ENCODE data around the gene DBP. TPM values are rescaled to one million over a fixed set of nuclear protein-coding genes. Genes with fewer than 3 reads are reported as not detected.

The DBP gene
- total RNA-seq, 4 donors from 2014 or later, result 8.7 to 13.8 (median 11.6) TPM

DNA sequence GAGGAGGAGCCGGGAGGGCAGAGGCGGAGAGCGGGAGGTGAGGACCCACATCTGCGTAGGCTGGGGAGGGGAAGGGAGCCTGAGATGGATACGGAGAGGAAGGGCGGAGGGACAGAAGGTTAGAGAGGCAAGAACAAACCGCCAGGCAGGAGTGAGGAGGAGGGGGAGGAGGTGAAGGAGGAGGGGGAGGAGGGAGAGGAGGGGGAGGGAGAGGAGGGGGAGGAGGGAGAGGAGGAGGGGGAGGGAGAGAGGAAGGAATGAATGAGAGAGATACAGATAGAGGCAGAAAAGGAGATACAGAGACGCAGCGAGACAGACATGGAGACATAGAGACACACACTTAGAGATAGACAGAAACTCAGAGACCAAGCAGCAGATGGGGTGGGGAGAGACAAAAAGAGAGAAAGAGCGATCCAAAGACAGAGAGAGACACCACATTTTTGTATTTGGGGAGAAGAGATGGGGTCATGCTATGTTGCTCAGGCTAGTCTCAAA is 9.6 kb upstream of the DBP start:
- peak overlapping the region; percentile 81 to 90 (median 84) for H3K27ac ChIP-seq
- no peaks in the 10 kb centered on the region for H3K36me3 ChIP-seq
- DNase-seq, result no peak
- in situ Hi-C loops (cut with MboI; ENCODE audit: low pct_ligation_motif_present in 1 of 4, low pct_unique_long_range_greater_than_20kb in 1 of 4, low sequenced_read_pairs in 3 of 4), result loop anchor here in 1 of 4 donors (10.0 kb wide), 1 partner anchor 98 kb away; the partner anchor contains the start of genes IZUMO1 and RASIP1
- TF ChIP-seq, protein P1, sequence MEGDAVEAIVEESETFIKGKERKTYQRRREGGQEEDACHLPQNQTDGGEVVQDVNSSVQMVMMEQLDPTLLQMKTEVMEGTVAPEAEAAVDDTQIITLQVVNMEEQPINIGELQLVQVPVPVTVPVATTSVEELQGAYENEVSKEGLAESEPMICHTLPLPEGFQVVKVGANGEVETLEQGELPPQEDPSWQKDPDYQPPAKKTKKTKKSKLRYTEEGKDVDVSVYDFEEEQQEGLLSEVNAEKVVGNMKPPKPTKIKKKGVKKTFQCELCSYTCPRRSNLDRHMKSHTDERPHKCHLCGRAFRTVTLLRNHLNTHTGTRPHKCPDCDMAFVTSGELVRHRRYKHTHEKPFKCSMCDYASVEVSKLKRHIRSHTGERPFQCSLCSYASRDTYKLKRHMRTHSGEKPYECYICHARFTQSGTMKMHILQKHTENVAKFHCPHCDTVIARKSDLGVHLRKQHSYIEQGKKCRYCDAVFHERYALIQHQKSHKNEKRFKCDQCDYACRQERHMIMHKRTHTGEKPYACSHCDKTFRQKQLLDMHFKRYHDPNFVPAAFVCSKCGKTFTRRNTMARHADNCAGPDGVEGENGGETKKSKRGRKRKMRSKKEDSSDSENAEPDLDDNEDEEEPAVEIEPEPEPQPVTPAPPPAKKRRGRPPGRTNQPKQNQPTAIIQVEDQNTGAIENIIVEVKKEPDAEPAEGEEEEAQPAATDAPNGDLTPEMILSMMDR (IDR thresholded peaks at IDR 0.05), result no peak
- TF ChIP-seq POLR2A (IDR thresholded peaks at IDR 0.05) (no peak), POLR2AphosphoS5 (IDR thresholded peaks at IDR 0.05) (no peak), EP300 (IDR thresholded peaks at IDR 0.05; ENCODE audit: low read depth) (no peak)
- WGBS, 2 donors (ENCODE audit: low coverage in 1 of 2), result 10 to 12% methylated on average over 7 to 10 of the region's 10 CpGs
- intact Hi-C loops (cut with DNase I; ENCODE audit: low total_unique reads), result loop anchor here (5.0 kb wide), 1 partner anchor 91 kb away; no protein-coding TSS in a partner anchor
- no peaks in the 10 kb centered on the region for H3K9me3 ChIP-seq
- peak overlapping the region in 2 of 4 donors; percentile 41 to 54 for H3K4me3 ChIP-seq
- peaks cover 8 to 27% (median 13%) of the 10 kb centered on the region in 4 donors for H3K4me1 ChIP-seq
- no peaks in the 10 kb centered on the region for H3K27me3 ChIP-seq

DNA sequence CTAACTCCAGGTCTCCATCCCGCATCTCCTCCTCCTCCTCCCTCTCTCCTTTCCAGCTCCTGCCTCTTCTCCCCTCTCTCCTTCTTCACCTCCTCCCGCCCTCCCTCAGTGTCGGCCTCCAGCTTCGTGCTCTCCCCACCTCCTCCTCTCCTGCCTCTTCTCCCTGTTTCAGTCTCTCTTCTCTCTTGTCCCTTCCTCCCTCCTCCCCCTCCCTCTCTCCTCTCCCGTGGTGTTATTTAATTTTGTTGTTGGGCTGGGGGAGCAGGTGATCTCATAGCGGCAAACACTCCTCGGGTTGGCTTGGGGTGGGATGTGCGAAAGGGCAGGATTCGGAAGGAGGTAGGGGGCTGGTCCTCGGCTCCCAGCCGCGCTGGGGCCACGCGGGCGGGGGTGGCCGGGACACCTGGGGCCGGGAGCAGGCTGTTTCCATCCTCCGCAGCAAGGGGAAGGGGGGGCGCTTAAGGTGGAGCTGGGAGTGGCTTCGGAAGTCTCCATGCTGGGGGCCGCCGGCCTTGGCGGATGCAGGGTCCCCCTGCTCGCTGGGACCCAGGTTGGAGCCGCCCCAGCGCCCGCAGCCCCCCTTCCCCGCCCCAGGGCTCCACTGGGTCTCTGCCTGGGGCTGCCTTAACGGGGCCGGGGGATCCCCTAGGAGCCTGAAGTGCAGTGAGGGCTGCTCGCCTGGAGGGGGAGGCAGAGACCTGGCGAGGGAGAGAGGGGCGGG is 9.0 kb upstream of the DBP start, which contains the start of gene CA11:
TSS of gene CA11 (minus strand) at position 187 of the 721 bp plus-strand sequence. CDS start 555 bp downstream, outside the sequence.
- intact Hi-C loops (cut with DNase I; ENCODE audit: low total_unique reads) (loop anchor here (5.0 kb wide), 1 partner anchor 91 kb away; no protein-coding TSS in a partner anchor), in situ Hi-C loops (cut with MboI; ENCODE audit: low pct_ligation_motif_present in 1 of 4, low pct_unique_long_range_greater_than_20kb in 1 of 4, low sequenced_read_pairs in 3 of 4) (loop anchor here in 1 of 4 donors (10.0 kb wide), 1 partner anchor 99 kb away; the partner anchor contains the start of genes IZUMO1 and RASIP1)
- Histone ChIP-seq H3K4me3 (peak within 1 kb of the TSS; percentile 34 to 54 (median 45)), H3K27ac (peak within 1 kb of the TSS; percentile 81 to 90 (median 84)), H3K9me3 (no peaks in the 10 kb centered on the region), H3K27me3 (no peaks in the 10 kb centered on the region), H3K4me1 (peaks cover 8 to 27% (median 13%) of the 10 kb centered on the region in 4 donors), H3K36me3 (no peaks in the 10 kb centered on the region)
- 0 to 1% methylated on average over 2 to 23 of the region's 33 CpGs for WGBS, 2 donors (ENCODE audit: low coverage in 1 of 2)
- TF ChIP-seq EP300 (IDR thresholded peaks at IDR 0.05; ENCODE audit: low read depth) (no peak), POLR2AphosphoS5 (IDR thresholded peaks at IDR 0.05) (peak in 1 of 3 donors; percentile 33), POLR2A (IDR thresholded peaks at IDR 0.05) (peak; percentile 32)
- TF ChIP-seq, protein P1 (IDR thresholded peaks at IDR 0.05), result peak; percentile 87 to 94 (median 90)
- peak; percentile 92 for DNase-seq

DNA sequence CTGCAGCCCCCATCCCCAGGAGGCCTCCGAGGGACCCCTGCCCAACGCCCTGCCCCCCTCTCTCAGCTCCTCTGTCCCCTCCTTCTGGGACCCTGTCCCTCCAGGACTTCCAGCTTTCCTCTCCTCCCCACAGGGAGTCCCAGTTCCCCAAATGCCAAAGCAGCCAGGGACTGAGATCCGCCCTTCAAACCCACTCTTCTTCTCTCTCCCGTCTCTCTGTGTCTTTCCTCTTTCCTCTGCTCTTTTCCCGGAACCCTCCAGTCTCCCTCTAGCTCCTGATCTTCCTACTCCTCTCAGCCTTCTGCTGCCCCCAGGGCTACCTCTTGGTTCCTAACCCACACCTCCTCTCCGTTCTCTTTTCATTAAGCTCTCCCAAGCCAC is 8.4 kb upstream of the DBP start:
- Histone ChIP-seq H3K27ac (peak overlapping the region; percentile 81 to 90 (median 84)), H3K9me3 (no peaks in the 10 kb centered on the region), H3K4me3 (peak overlapping the region; percentile 30 to 54 (median 45)), H3K27me3 (no peaks in the 10 kb centered on the region), H3K4me1 (peaks cover 8 to 27% (median 13%) of the 10 kb centered on the region in 4 donors), H3K36me3 (no peaks in the 10 kb centered on the region)
- WGBS, 2 donors (ENCODE audit: low coverage in 1 of 2), result 0 to 4% methylated on average over 4 to 6 of the region's 6 CpGs
- no peak for DNase-seq
- TF ChIP-seq EP300 (IDR thresholded peaks at IDR 0.05; ENCODE audit: low read depth), result no peak
- TF ChIP-seq POLR2A (IDR thresholded peaks at IDR 0.05), result no peak
- TF ChIP-seq POLR2AphosphoS5 (IDR thresholded peaks at IDR 0.05), result no peak
- in situ Hi-C loops (cut with MboI; ENCODE audit: low pct_ligation_motif_present in 1 of 4, low pct_unique_long_range_greater_than_20kb in 1 of 4, low sequenced_read_pairs in 3 of 4) (loop anchor here in 1 of 4 donors (10.0 kb wide), 1 partner anchor 99 kb away; the partner anchor contains the start of genes IZUMO1 and RASIP1), intact Hi-C loops (cut with DNase I; ENCODE audit: low total_unique reads) (loop anchor here (5.0 kb wide), 1 partner anchor 92 kb away; no protein-coding TSS in a partner anchor)

DNA sequence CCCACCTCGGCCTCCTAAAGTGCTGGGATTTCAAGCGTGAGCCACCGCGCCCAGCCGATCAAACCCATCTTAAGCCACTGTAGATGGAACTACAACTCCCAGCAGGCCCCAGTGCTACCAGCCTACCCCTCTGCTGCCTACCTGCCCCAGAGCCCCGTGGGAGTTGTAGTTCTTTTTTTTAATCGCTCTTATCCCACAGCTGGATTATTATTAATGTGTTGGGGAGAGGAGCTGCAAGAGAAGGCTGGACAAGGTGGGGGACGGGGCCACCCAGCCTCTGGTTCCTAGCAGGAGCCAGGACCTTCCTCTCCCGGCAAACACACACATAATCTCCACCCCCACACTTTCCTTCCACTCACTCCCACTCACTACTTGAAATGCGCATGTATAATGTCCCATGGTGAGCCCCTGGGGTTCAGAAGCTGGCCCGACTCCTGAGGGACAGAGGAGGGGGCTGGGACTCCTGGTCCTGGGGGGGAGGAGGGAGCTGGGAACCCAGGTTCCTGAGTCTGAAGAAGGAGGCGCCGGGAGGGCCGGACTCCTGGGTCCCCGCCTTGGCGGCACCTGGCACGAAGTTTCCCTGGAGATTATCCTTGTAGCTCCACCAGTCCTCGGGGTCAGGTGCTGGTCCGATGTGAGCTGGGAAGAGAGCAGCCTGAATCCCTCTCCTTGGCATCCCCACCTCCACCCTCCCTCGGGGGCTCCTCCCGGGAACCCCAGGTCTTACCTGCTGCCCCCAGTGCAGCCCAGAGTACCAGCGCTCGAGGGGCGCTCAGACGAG is 7.8 kb upstream of the DBP start:
- TF ChIP-seq EP300 (IDR thresholded peaks at IDR 0.05; ENCODE audit: low read depth), result no peak
- TF ChIP-seq POLR2A (IDR thresholded peaks at IDR 0.05), result no peak
- TF ChIP-seq, protein P1 (IDR thresholded peaks at IDR 0.05), result no peak
- no peak for TF ChIP-seq POLR2AphosphoS5 (IDR thresholded peaks at IDR 0.05)
- 3% methylated on average over 25 of the region's 25 CpGs; no CpG with 5 or more reads in 1 of the 2 donors for WGBS, 2 donors (ENCODE audit: low coverage in 1 of 2)
- no peaks in the 10 kb centered on the region for H3K27me3 ChIP-seq
- no peaks in the 10 kb centered on the region for H3K36me3 ChIP-seq
- peak overlapping the region; percentile 81 to 90 (median 84) for H3K27ac ChIP-seq
- H3K9me3 ChIP-seq, result no peaks in the 10 kb centered on the region
- in situ Hi-C loops (cut with MboI; ENCODE audit: low pct_ligation_motif_present in 1 of 4, low pct_unique_long_range_greater_than_20kb in 1 of 4, low sequenced_read_pairs in 3 of 4), result loop anchor here in 1 of 4 donors (10.0 kb wide), 1 partner anchor 100 kb away; the partner anchor contains the start of genes IZUMO1 and RASIP1
- intact Hi-C loops (cut with DNase I; ENCODE audit: low total_unique reads), result loop anchor here (5.0 kb wide), 1 partner anchor 92 kb away; no protein-coding TSS in a partner anchor
- peak; percentile 78 for DNase-seq
- H3K4me1 ChIP-seq, result peaks cover 8 to 27% (median 13%) of the 10 kb centered on the region in 4 donors
- H3K4me3 ChIP-seq, result peak overlapping the region; percentile 30 to 54 (median 45)
